GM21381 (cell line): Measurements from ENCODE around the gene TOB1.

Source experiments
- ATAC-seq: cut with Tn5 transposase; IDR thresholded peaks from one replicate; pipeline ENCODE4 v1.9.1; 2021; ENCODE audit warnings: mild to moderate bottlenecking, moderate library complexity; ENCODE audit not compliant: unreplicated experiment

The TOB1 gene

DNA sequence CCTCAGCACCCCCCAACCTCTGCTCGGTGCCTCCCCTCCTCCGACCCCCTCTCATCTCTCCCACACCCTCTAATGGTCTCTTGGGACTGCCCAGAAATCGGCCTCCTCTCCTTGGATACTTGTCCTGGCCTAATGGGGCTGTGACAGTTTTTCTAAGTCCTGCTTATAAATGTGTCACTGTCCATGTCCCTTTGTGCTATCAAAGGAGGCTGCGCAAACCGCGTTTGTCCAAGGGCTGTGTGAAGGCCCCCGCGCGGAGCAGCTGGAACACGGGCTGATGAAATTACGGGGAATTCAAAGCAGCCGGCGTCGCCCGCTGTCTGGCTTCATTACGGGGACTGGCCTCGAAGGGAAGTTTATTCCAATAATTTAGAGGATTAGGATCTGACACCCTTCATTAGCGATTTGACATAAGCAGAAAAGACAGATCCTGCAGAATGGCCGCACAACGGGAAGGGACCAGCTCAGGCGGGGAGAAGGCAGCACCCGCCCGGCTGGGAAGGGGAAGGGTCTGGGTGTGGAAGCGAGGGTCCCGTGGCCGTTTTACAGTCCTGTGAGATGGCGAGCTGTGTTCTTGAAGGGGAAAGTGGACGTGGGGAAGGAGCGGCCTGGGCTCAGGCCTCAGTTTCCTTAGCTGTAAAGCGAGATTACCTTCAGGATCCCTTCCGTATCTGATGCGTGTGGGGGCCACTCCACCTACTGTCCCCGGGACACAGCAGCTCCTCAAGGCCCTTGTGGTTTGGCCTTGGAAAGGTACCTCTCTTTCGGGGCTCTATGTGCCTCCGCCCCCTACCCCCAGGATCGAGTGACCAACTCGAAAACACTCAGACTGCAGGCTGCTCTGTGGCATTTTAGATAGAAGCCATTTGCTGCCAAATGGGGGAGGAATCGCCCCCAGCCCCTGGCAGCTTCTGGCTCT lies 32.4 kb downstream of the TOB1 start:
- no peak for ATAC-seq

DNA sequence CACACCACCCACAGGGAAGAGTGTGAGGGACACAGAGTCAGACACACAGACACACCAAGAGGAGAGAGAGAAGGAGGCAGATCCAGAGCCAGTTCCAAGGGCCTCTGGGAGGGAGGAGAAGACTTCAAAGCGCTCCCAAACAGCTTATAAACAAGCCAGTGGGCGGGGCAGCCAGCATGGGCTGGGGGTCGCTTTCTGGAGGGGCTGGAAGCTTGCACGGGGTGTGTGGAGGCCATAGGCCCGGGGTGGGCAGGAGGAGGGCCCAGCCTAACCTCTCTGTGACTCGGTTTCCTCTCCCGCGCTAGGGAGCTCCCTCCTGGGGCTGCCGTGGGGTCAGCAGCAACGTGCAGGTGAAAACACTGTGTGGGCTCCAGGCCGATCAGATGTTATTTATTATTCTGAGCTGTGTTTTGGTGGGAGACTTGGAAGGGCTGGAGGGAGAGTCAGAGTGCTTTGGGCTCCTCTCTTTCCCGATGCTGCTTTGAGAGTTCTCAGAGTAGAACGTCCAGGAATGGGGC lies 33.2 kb downstream of the TOB1 start:
- no peak for ATAC-seq

GRCh38 chr17:50832267-50832863 lies 33.8 kb downstream of the TOB1 start:
- ATAC-seq, result no peak

GRCh38 chr17:50831471-50831928 lies 34.7 kb downstream of the TOB1 start:
- ATAC-seq, result no peak

- no peak for ATAC-seq
These were observed 35.2 kb downstream of the TOB1 start for GRCh38 chr17:50830994-50831393.

- ATAC-seq, result no peak
These were observed 35.8 kb downstream of the TOB1 start for GRCh38 chr17:50830352-50830751.

DNA sequence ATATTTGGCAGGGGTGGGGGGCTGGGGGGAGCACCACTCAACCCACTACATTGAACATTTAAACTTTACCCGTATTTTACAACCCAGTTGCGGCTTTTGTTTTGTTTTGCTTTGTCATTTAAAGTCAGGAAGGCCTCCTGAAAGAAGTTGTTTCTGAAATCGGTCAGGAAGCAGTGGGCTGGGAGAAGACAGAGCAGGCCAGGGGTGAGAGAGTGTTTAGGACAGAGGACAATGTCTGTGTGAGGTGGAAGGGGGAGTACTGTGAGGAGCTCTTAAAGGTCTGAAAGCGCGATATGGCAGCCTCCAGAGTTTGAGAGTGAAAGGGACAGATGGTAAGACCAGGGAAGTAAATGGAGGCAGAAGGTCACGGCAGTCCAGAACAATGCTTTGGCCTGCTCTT lies 36.8 kb downstream of the TOB1 start:
- ATAC-seq, result no peak

- no peak for ATAC-seq
These were observed 37.5 kb downstream of the TOB1 start for GRCh38 chr17:50828508-50829170.

GRCh38 chr17:50825188-50825587 lies 41.0 kb downstream of the TOB1 start:
- no peak for ATAC-seq

DNA sequence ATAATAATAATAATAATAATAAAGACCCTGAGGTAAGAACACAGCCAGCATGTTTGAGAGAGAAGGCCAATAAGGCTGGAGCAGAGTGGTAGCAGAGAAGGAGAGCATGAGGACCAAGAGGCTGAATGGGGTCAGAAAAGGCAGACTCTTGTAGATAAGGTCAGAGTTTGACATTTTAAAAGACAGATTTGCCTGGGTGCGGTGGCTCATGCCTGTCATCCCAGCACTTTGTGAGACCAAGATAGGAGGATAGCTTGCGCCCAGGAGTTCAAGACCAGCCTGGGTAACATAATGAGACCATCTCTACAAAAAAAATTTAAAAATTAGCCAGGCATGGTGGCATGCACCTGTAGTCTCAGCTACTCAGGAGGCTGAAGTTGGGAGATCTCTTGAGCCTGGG lies 41.7 kb downstream of the TOB1 start:
- ATAC-seq, result no peak

GRCh38 chr17:50822550-50822949 lies 43.6 kb downstream of the TOB1 start:
- no peak for ATAC-seq

DNA sequence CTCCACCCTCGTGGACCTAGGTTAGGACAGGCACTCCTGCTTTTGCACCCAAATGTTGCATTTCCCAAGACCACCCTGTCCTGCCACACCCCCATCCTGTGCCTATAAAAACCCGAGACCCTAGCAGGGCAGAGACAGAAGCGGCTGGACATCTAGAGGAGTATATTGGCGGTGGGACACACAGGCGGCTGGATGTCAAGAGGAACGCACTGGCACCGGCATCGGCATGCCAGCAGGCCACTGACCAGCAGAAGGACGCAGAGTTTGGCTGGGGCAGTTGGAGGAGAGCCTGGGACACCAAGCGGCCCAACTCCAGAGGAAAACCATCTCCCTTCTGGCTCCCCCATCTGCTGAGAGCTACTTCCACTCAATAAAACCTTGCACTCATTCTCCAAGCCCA lies 45.5 kb downstream of the TOB1 start:
- ATAC-seq, result no peak

- ATAC-seq, result no peak
These were observed 47.1 kb downstream of the TOB1 start for GRCh38 chr17:50818921-50819657.

GRCh38 chr17:50818261-50818660 lies 47.9 kb downstream of the TOB1 start:
- ATAC-seq, result no peak

DNA sequence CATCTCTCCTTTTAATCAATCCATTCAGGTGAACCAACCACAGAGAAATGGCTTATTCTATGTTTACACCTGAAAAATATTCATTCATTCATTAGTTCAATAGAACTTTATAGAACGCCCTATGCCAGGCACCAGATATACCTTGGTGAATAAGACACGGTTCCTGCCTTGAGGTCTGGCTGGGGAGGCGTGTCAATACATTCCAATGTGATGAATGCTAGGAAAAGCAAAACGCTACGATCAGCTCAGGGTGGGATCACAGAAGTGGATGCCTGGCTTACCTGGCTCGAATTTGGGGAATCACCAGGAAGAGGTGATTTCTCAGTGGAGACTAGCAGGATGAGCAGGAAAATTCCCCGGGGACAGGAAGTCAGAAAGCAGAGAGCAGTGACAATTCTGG lies 48.3 kb downstream of the TOB1 start:
- no peak for ATAC-seq

- ATAC-seq, result no peak
These were observed 49.1 kb downstream of the TOB1 start for GRCh38 chr17:50816771-50817751.

DNA sequence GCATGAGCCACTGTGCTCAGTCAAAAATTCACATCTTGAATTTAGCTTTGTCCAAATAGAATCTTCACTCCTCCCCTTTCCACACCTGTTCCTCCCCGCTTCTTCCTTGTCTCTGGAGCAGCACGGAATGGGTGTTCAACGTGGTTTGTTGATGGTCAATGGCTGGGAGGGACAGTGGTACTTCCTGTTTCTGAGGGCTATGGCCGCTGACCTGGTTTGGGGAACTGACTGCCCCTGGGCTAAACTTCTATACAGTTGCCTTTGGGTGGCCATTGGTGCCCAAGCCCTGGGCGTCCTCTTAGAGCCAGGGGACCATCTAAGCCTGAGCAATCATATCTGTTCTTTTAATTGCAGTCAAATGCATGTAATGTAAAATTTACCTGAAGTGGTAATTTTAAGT lies 49.9 kb downstream of the TOB1 start:
- ATAC-seq, result no peak

DNA sequence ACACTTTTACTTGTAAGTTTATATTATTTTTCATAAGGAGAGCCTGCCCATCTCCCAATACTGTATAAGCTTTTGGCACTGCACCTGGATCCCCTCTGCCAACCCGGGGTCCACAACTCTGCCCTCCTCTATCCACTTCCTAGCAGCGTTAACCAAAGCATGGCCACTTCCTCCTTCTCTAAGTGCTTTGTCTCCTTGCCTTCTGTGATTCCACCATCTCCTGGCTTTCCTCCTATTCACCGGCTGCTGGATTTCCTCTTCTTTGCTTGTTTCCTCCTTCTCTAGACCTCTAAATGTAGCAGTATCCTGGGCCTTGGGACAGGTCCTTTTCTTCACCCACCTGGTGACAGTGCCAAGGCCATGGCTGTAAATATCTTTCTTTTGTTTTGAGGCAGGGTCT lies 50.8 kb downstream of the TOB1 start:
- no peak for ATAC-seq

GRCh38 chr17:50813583-50813982 lies 52.6 kb downstream of the TOB1 start:
- ATAC-seq, result no peak
